AG04449 (cell line): ENCODE results near the gene TIMMDC1.

Source experiments
- CTCF ChIA-PET: fragments of 350-600 bp; formaldehyde crosslinking; extraction: SDS; loops from one replicate; lab custom pipeline; 2021; ENCODE audit warnings: antibody characterized with exemption; lab: Yijun Ruan, JAX
- POLR2A ChIA-PET: fragments of 400-600, 350-600 bp; formaldehyde crosslinking; extraction: SDS; loops from one replicate; lab custom pipeline; 2020; ENCODE audit warnings: antibody characterized with exemption, inconsistent platforms; lab: Yijun Ruan, JAX
- DNase-seq: peaks from one replicate; pipeline ENCODE4 v3.0.0-alpha.2; 2010; ENCODE audit warnings: low read depth, low spot score
- H3K4me3 ChIP-seq: 2 replicates; pipeline ENCODE4 v1.5.1; 2011; ENCODE audit warnings: low read depth, mild to moderate bottlenecking, control low read depth, low read length
- TF ChIP-seq, protein P1 (sequence below): IDR thresholded peaks from one replicate; pipeline ENCODE4 v1.5.1; 2011; ENCODE audit warnings: mild to moderate bottlenecking, moderate library complexity, low read length, control low read depth, inconsistent platforms; ENCODE audit not compliant: insufficient read depth; ENCODE audit errors: missing control alignments

Gene TIMMDC1

DNA sequence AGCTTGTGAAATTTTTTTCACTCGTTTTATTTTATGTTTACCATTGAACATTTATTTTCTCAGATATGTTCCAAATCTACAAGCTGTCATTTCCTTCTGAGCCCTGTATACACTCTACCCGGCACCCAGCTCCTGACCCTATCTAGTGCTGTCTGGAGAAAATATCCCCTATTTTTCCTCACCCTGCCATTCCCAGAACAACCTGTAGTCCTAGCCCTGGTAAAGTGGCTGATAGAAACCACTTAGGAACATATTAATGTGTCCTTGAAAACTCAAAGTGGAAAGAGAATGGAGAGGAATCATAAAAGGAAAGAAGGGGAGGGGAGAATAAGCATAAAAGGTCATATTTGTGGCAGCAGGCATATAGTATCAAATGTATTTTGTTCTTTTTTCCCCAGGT lies 8.2 kb upstream of the TIMMDC1 start:
- POLR2A ChIA-PET = no interaction called here
- CTCF ChIA-PET = interaction anchor here (1.2 kb wide), 2 partner anchors 8 to 9 kb away, joined by 3 read pairs; no protein-coding TSS in a partner anchor

DNA sequence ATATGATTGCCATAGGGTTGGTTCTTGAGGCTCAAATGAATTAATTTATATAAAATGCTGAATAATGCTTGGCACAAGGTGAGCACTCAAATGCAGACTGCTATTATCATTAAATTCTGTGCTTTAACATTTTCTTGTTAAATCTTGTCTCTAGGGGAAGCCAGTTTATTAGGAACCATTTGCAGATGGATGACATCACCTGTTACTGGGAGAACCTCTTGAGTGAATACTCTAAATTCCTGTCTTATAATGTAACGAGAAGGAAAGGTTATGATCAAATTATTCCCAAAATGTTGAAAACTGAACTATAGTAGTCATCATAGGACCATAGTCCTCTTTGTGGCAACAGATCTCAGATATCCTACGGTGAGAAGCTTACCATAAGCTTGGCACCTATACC lies 6.2 kb upstream of the TIMMDC1 start:
- ChIA-PET POLR2A (no interaction called here), CTCF (no interaction called here)
- no peak overlapping the region for H3K4me3 ChIP-seq
- TF ChIP-seq, protein P1, sequence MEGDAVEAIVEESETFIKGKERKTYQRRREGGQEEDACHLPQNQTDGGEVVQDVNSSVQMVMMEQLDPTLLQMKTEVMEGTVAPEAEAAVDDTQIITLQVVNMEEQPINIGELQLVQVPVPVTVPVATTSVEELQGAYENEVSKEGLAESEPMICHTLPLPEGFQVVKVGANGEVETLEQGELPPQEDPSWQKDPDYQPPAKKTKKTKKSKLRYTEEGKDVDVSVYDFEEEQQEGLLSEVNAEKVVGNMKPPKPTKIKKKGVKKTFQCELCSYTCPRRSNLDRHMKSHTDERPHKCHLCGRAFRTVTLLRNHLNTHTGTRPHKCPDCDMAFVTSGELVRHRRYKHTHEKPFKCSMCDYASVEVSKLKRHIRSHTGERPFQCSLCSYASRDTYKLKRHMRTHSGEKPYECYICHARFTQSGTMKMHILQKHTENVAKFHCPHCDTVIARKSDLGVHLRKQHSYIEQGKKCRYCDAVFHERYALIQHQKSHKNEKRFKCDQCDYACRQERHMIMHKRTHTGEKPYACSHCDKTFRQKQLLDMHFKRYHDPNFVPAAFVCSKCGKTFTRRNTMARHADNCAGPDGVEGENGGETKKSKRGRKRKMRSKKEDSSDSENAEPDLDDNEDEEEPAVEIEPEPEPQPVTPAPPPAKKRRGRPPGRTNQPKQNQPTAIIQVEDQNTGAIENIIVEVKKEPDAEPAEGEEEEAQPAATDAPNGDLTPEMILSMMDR = no peak
- no peak for DNase-seq

More for the DNA sequence above, 8.2 kb upstream of the TIMMDC1 start:
- DNase-seq = no peak
- TF ChIP-seq, protein P1 = no peak
- no peak overlapping the region for H3K4me3 ChIP-seq

DNA sequence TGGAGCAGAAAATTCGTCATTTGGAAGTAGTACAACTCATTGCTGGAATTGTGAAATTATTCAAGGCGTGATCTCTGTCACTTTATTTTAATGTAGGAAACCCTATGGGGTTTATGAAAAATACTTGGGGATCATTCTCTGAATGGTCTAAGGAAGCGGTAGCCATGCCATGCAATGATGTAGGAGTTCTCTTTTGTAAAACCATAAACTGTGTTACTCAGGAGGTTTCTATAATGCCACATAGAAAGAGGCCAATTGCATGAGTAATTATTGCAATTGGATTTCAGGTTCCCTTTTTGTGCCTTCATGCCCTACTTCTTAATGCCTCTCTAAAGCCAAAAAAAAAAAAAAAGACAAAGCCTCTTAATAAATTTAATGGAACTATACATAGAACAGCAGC lies 5.5 kb upstream of the TIMMDC1 start:
- ChIA-PET POLR2A (no interaction called here), CTCF (no interaction called here)
- no peak overlapping the region for H3K4me3 ChIP-seq
- TF ChIP-seq, protein P1 = no peak
- no peak for DNase-seq

DNA sequence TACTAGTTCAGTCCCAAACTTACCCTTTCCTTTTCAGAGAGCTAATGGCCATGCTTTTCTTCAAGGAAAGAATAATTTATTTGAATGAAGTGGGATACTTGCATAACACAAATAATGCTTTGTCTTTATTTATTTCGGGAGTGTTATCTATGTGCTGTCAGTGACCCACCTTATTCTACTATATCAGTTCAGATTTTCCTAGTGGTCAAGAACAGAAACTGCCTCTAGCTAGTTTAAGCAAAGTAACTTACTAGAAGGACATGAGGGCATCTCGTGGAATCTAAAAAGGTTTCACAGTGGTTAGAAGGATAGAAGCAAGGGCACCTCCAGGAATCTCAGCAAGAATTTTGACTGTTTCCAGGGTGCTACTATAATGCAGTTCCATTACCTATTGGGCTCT lies 3.8 kb upstream of the TIMMDC1 start:
- TF ChIP-seq, protein P1 = no peak
- ChIA-PET CTCF (interaction anchor here (1.3 kb wide), 1 partner anchor 21 kb away, joined by 3 read pairs; no protein-coding TSS in a partner anchor), POLR2A (interaction anchor here (0.8 kb wide), 1 partner anchor 25 kb away, joined by 3 read pairs; no protein-coding TSS in a partner anchor)
- no peak overlapping the region for H3K4me3 ChIP-seq
- no peak for DNase-seq

DNA sequence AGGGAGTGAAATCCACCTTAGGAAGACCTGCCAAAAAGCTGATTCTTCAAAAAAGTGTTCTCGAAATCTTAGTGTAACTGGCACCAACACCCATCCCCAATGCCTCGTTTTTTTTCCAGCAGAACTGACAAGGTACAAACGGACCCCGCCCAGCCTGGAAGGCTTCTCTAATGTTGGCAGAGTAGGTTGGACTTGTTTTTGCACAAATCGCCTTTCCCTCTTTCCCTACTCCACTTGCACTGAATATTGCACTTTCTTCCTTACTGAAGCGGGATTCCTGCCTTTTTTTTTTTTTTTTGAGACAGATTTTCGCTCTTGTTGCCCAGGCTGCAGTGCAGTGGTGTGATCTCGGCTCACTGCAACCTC lies 544 bp upstream of the TIMMDC1 start:
- peak overlapping the region; percentile 98 for H3K4me3 ChIP-seq
- POLR2A ChIA-PET = interaction anchor here (1.4 to 2.0 kb wide), 5 partner anchors 26 to 257 kb away, joined by 3 to 14 read pairs (median 4); partner anchors contain the start of genes B4GALT4 and TMEM39A
- TF ChIP-seq, protein P1 = no peak
- CTCF ChIA-PET = interaction anchor here (1.1 to 2.8 kb wide), 3 partner anchors 9 to 183 kb away, joined by 3 to 11 read pairs (median 3); no protein-coding TSS in a partner anchor
- no peak for DNase-seq

DNA sequence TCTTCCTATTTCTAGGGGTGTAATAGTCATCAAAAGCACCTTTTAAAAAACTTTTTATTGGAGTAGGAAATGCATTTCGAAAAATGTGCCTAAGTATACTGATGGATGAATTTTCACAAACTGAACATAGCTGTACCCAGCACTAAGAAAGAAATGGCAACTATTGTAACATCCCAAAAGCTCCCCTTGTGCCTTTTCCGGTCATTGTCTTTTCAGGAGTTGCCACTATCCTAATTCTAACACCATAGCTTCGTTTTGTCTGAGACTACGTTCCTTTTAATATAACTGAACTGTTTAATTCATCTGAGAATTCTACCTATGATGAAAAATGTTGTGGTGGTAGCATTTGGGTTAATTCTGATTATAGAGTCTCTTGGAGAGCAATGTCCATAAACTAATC lies 1.9 kb downstream of the TIMMDC1 start:
- POLR2A ChIA-PET = interaction anchor here (1.3 kb wide), 1 partner anchor 37 kb away, joined by 4 read pairs; the partner anchor contains the start of gene TMEM39A
- DNase-seq = no peak
- CTCF ChIA-PET = interaction anchor here (2.5 kb wide), 1 partner anchor 181 kb away, joined by 13 read pairs; no protein-coding TSS in a partner anchor
- TF ChIP-seq, protein P1 = no peak
- no peak overlapping the region for H3K4me3 ChIP-seq
